Panc1 (cell line): ENCODE data around the gene WDR75.

Experiments
- CTCF ChIP-seq: fragments of 450-650 bp; IDR thresholded peaks from 2 replicates; pipeline ENCODE4 v1.5.1; 2017; ENCODE audit warnings: mild to moderate bottlenecking
- TCF7L2 ChIP-seq: IDR thresholded peaks from 2 replicates; pipeline ENCODE4 v1.6.1; 2011; ENCODE audit warnings: mild to moderate bottlenecking, low read depth, low read length, inconsistent platforms

GRCh38 chr2:189424961-189425360 lies 16.3 kb upstream of the WDR75 start:
- TF ChIP-seq CTCF (no peak), TCF7L2 (no peak)
